GM18498 (cell line): Measurements from ENCODE around the gene RNF224.

Source experiments
- ATAC-seq: cut with Tn5 transposase; IDR thresholded peaks from one replicate; pipeline ENCODE4 v1.9.1; 2021; ENCODE audit warnings: mild to moderate bottlenecking, moderate library complexity; ENCODE audit not compliant: unreplicated experiment

The RNF224 gene

DNA sequence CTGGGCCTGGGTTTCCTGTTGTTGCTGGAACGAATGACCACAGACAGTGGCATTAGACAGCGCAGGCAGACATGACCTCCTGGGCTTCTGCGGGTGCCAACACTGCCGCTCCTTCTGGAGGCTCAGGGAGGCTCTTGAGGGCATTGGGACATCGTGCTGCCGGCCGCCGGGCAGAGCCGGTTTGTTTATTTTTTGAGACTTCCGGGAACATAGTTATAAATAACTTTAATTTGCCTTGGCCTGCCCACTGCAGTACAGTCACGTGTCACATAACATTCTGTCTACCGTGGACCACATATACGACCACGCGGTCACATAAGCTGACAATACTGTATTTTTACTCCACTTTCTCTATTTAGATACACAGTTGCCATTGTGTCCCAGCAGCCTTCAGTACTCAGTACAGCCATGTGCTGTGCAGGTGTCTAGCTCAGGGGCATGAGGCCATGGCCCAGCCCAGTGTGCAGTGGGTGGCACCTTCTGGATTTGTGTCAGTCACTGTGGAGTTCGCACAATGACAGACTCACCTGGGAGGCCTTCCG, 42.0 kb downstream of the RNF224 start:
- ATAC-seq: no peak

- no peak for ATAC-seq
Measured at GRCh38 chr9:137270929-137271695, 43.8 kb downstream of the RNF224 start.

DNA sequence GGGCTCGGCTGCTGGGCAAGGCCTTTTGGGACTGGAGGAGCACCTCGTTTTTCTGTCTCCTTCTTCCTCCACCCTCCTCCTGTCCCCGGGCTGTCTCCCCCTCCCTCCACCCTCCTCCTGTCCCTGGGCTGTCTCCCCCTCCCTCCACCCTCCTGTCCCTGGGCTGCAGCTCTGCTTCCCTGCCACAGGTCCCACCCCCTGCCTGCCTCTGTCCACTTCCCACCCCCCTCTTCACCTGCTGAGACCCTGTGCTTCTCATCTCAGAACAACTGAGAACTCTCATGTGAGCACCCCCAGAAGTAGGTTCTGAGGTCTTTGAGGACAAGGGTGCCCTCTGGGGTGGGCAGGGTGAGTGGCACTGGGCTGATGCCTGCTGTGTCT, 44.4 kb downstream of the RNF224 start:
- ATAC-seq: no peak

GRCh38 chr9:137272241-137273094, 45.2 kb downstream of the RNF224 start:
- no peak for ATAC-seq

- ATAC-seq: no peak
Measured at GRCh38 chr9:137273095-137273490, 45.8 kb downstream of the RNF224 start.

DNA sequence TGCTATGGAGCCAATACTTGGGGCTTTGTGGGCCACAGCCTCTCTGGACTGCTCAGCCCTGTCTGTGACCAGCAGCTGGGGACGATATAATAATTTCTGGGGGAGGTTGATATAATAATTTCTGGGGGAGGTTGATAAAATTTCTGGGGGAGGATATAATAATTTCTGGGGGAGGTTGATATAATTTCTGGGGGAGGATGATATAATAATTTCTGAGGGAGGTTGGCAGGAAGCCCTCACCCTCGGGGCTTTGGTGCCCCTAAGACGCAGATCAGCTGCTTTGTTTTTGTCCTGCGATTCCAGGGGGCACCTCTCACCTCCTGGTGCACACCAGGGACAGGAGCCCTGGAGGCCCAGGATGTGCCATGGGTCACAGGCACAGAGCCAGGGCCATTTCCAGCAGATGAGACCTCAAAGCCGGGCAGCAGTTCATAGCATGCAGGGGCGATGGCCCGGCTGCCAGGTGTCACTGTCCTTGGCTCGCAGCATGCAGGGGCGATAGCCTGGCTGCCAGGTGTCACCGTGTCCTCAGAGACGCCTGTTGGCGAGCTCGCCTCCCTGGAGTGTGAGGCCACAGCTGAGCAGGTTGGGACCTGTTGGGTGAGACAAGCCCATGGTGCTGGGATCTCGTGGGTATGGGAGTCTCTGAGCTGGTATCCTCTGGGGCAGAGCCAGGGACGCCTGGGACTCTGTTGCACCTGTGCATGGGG, 46.5 kb downstream of the RNF224 start:
- no peak for ATAC-seq

GRCh38 chr9:137275203-137275587, 47.9 kb downstream of the RNF224 start:
- no peak for ATAC-seq

- ATAC-seq: no peak
Measured at GRCh38 chr9:137275588-137276472, 48.5 kb downstream of the RNF224 start.

- ATAC-seq: no peak
Measured at GRCh38 chr9:137276473-137277328, 49.4 kb downstream of the RNF224 start.

DNA sequence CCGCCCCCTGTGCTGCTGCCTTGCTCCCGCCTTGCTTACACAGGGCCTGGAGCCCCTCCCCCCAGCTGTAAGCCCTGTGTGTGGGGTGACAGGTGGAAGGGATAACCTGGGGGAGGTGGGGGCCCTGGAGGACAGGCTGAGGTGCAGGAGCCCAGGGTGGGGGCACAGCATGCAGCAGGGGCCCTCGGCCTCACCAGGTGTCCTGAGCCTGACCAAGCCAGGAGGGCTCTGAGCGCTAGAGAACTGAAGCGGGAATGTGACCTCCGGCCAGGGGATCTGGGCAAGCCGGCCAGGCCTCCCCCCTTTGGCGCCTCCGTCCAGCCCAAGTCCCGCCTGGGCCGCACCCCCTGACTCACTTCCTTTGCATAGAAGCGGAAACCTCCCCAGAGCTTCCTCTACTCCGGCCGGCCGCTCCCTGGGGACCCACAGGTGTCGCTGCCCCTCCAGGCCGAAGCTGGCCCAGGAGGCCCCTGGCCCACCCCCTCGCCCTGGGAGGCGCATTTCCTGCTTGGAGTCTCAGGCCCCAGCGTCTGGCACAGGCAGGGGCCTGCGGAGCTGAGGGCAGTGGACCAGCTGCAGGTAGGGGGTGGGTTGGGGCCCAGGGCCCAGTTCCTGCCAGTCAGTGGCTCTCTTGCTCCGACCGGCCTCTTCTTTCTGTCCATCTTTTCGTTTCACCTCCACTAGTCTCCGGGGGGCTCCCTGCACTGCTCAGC, 50.2 kb downstream of the RNF224 start, which contains the start of gene TOR4A:
TOR4A (plus strand) TSS at position 398 of the 713 bp plus-strand sequence. CDS start 964 bp downstream, outside the sequence.
- peak; percentile 74 for ATAC-seq

- peak; percentile 1 for ATAC-seq
Measured at GRCh38 chr9:137278061-137278701, 50.9 kb downstream of the RNF224 start.
